Prostate gland (tissue), 2 donors: ENCODE measurements around the gene RNU7-1. TPM values are rescaled to one million over a fixed set of nuclear protein-coding genes. Genes with fewer than 3 reads are reported as not detected.

Experiments
- DNase-seq: peaks from one replicate; pipeline ENCODE4 v3.0.0-alpha.2; 2019; ENCODE audit warnings: low spot score
- H3K27ac ChIP-seq, 2 donors: fragments of 200-600 bp; sonication (generic); 2 replicates each; pipeline ENCODE4 v1.5.1; 2017 to 2019
- H3K27me3 ChIP-seq: fragments of 200-600 bp; sonication (generic); replicated peaks from 2 replicates; pipeline ENCODE4 v1.5.1; 2019; ENCODE audit not compliant: insufficient read depth
- H3K36me3 ChIP-seq, 2 donors: fragments of 200-600 bp; sonication (generic); 1 replicate in 1 of 2; 2 replicates in 1 of 2; pipeline versions ENCODE4 v1.5.1 to v1.8.1; 2017 to 2019
- H3K4me1 ChIP-seq: fragments of 200-600 bp; sonication (generic); replicated peaks from 2 replicates; pipeline ENCODE4 v1.5.1; 2019
- H3K4me3 ChIP-seq, 2 donors: fragments of 200-600 bp; sonication (generic); 2 replicates each; pipeline ENCODE4 v1.5.1; 2017 to 2019
- H3K9me3 ChIP-seq: fragments of 200-600 bp; sonication (generic); 2 replicates; pipeline ENCODE4 v1.5.1; 2017
- POLR2A ChIP-seq: fragments of 450-650 bp; IDR thresholded peaks from one replicate; pipeline ENCODE4 v1.6.1; 2016; ENCODE audit warnings: antibody characterized with exemption, mild to moderate bottlenecking
- POLR2AphosphoS5 ChIP-seq: sonication (generic); formaldehyde crosslinking; IDR thresholded peaks from one replicate; pipeline ENCODE4 v1.6.1; 2017; ENCODE audit warnings: antibody characterized with exemption
- WGBS: methylation state at CpG from one replicate; pipeline ENCODE4 v1.1.5; 2018; 5-methylcytosine and 5-hydroxymethylcytosine counted together
- intact Hi-C: fragments of 100-400 bp; cut with DNase I; formaldehyde crosslinking; loops from one replicate; pipeline ENCODE4 v1.14.2; 2022
- total RNA-seq, 2 donors: library from RNA; depleted of rRNA; stranded (reverse); fragments of >200 nt; gene quantifications; one replicate each; pipeline ENCODE4 v1.1.0, GENCODE V29; 2016
- TF ChIP-seq, protein P1 (sequence below), 4 experiments: fragments of 200-600 bp in 2 of 4; fragments of 450-650 bp in 2 of 4; sonication (generic) in 2 of 4; IDR thresholded peaks; 1 replicate in 3 of 4; 2 replicates in 1 of 4; pipeline ENCODE4 v1.5.1; 2016 to 2019; ENCODE audit warnings: antibody characterized with exemption in 4 of 4, mild to moderate bottlenecking in 2 of 4, moderate library complexity in 2 of 4

Gene RNU7-1
- not detected for total RNA-seq

DNA sequence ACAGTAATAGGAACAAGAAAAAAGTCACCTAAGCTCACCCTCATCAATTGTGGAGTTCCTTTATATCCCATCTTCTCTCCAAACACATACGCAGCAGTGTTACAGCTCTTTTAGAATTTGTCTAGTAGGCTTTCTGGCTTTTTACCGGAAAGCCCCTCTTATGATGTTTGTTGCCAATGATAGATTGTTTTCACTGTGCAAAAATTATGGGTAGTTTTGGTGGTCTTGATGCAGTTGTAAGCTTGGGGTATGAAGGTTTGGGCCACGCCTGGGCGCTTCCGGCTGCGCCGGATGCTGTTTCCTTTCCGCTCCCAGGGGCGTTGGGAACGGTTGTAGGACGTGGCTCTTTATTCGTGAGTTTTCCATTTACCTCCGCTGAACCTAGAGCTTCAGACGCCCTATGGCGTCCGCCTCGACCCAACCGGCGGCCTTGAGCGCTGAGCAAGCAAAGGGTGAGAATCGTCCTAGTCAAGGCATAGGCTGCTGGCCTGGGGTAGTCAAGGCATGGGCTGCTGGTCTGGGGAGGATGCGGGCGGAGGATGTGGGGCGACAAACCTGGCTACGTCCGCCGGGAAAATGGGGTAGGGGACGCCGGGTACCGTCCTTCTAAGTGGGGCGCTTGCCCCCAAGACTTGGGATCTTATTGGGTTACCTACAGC, at the start of gene RNU7-1, which contains the start of gene C12orf57:
Gene RNU7-1, plus strand, starts transcription at position 95 of the 659 bp plus-strand sequence.
Gene C12orf57, plus strand, starts transcription at position 301 of the 659 bp plus-strand sequence. Its CDS starts 100 bp downstream, at position 401.
- TF ChIP-seq, protein P1, sequence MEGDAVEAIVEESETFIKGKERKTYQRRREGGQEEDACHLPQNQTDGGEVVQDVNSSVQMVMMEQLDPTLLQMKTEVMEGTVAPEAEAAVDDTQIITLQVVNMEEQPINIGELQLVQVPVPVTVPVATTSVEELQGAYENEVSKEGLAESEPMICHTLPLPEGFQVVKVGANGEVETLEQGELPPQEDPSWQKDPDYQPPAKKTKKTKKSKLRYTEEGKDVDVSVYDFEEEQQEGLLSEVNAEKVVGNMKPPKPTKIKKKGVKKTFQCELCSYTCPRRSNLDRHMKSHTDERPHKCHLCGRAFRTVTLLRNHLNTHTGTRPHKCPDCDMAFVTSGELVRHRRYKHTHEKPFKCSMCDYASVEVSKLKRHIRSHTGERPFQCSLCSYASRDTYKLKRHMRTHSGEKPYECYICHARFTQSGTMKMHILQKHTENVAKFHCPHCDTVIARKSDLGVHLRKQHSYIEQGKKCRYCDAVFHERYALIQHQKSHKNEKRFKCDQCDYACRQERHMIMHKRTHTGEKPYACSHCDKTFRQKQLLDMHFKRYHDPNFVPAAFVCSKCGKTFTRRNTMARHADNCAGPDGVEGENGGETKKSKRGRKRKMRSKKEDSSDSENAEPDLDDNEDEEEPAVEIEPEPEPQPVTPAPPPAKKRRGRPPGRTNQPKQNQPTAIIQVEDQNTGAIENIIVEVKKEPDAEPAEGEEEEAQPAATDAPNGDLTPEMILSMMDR (IDR thresholded peaks at IDR 0.05) = no peak
- TF ChIP-seq POLR2A (peak; percentile 56), POLR2AphosphoS5 (peak; percentile 78)
- peak; percentile 52 for DNase-seq
- no peaks in the 10 kb centered on the region for H3K9me3 ChIP-seq
- H3K27me3 ChIP-seq = no peaks in the 10 kb centered on the region
- H3K36me3 ChIP-seq = no peaks in the 10 kb centered on the region
- intact Hi-C loops = no loop called here
- H3K4me1 ChIP-seq = peaks cover 18% of the 10 kb centered on the region
- peak within 1 kb of the TSS; percentile 94 to 97 for H3K27ac ChIP-seq
- WGBS = 0% methylated on average over 31 of the region's 31 CpGs
- H3K4me3 ChIP-seq = peak within 1 kb of the TSS; percentile 58 to 67

DNA sequence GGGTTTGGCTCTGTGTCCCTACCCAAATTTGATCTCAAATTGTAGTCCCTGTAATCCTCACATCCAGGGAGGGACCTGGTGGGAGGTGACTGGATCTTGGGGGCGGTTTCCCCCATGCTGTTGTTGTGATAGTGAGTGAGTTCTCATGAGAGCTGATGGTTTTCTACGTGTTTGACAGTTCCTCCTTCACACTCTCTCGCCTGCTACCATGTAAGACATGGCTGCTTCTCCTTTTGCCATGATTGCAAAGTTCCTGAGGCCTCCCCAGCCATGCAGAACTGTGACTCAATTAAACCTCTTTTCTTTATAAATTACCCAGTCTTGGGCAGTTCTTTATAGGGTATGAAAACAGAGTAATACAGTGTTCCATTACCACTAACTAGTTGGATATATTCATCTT, 49.3 kb upstream of the RNU7-1 start:
- WGBS = 84% methylated on average over 3 of the region's 3 CpGs
- intact Hi-C loops = no loop called here
- Histone ChIP-seq H3K9me3 (no peaks in the 10 kb centered on the region), H3K36me3 (no peaks in the 10 kb centered on the region), H3K4me3 (no peak overlapping the region), H3K4me1 (no peaks in the 10 kb centered on the region), H3K27ac (no peak overlapping the region), H3K27me3 (no peaks in the 10 kb centered on the region)
- TF ChIP-seq, protein P1 (IDR thresholded peaks at IDR 0.05) = no peak
- no peak for TF ChIP-seq POLR2A
- no peak for TF ChIP-seq POLR2AphosphoS5
- DNase-seq = no peak

DNA sequence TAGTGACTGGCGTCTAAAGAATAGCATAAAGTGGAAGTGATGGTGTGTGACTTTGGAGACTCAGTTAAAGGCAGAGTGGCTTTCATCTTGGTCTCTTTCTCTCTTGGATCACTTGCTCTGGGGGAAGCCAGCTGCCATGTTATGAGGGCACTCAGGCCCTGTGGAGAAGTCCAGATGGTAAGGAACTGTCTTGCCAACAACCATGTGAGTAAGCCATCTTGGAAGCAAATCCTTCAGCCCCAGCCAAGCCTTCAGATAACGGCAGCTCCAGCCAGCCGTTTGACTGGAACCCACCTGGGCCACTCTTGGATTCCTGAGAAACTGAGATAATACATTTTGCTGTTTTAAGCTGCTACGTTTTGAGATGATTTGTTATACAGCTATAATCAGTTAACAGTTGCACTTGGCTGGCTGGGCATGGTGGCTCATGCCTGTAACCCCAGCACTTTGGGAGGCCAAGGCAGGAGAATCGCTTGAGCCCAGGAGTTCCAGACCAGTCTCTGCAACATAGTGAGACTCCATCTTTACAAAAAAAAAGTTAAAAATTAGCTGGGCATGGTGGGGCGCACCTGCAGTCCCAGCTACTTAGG, 46.7 kb upstream of the RNU7-1 start:
- intact Hi-C loops = no loop called here
- Histone ChIP-seq H3K27ac (no peak overlapping the region), H3K36me3 (no peaks in the 10 kb centered on the region), H3K9me3 (no peaks in the 10 kb centered on the region), H3K27me3 (no peaks in the 10 kb centered on the region), H3K4me3 (no peak overlapping the region), H3K4me1 (no peaks in the 10 kb centered on the region)
- WGBS = 83% methylated on average over 6 of the region's 6 CpGs
- DNase-seq = no peak
- TF ChIP-seq POLR2A (no peak), POLR2AphosphoS5 (no peak)
- TF ChIP-seq, protein P1 (IDR thresholded peaks at IDR 0.05) = no peak

DNA sequence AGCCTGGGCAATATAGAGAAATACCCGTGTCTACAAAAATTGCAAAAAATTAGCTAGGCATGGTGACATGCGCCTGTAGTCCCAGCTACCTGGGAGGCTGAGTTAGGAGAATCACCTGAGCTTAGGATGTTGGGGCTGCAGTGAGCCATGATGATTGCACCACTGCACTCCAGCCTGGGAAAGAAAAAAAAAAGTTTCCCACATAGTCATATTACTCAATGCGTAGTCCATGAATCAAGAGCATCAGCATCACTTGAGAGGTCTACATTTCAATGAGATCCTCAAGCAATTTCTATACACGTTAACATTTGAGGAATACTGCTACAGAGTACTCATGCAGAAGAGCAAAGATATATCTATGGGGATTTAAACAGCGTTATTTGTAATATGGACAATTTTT, 44.2 kb upstream of the RNU7-1 start:
- Histone ChIP-seq H3K27ac (no peak overlapping the region), H3K4me1 (no peaks in the 10 kb centered on the region), H3K4me3 (no peak overlapping the region), H3K27me3 (no peaks in the 10 kb centered on the region), H3K36me3 (no peaks in the 10 kb centered on the region), H3K9me3 (no peaks in the 10 kb centered on the region)
- TF ChIP-seq, protein P1 (IDR thresholded peaks at IDR 0.05) = no peak
- TF ChIP-seq POLR2AphosphoS5 (no peak), POLR2A (no peak)
- WGBS = 71% methylated on average over 5 of the region's 5 CpGs
- intact Hi-C loops = no loop called here
- DNase-seq = no peak
